ENCODE measurements around the gene EMC7. TPM values are rescaled to one million over a fixed set of nuclear protein-coding genes. Genes with fewer than 3 reads are reported as not detected.

The EMC7 gene
- total RNA-seq, 4 donors from 2014 or later: 1.8 to 39.7 (median 24.5) TPM

- intact Hi-C loops (cut with DNase I; ENCODE audit: low total_unique reads) (no loop called here), in situ Hi-C loops (cut with MboI; ENCODE audit: low pct_ligation_motif_present in 1 of 4, low pct_unique_long_range_greater_than_20kb in 1 of 4, low sequenced_read_pairs in 3 of 4) (no loop called here)
- Histone ChIP-seq H3K9me3 (no peaks in the 10 kb centered on the region), H3K36me3 (no peaks in the 10 kb centered on the region), H3K27ac (no peak overlapping the region), H3K4me3 (no peak overlapping the region), H3K4me1 (no peaks in the 10 kb centered on the region), H3K27me3 (no peaks in the 10 kb centered on the region)
- TF ChIP-seq CTCF (IDR thresholded peaks at IDR 0.05) (no peak), POLR2A (IDR thresholded peaks at IDR 0.05) (no peak), EP300 (IDR thresholded peaks at IDR 0.05; ENCODE audit: low read depth) (no peak), POLR2AphosphoS5 (IDR thresholded peaks at IDR 0.05) (no peak)
- DNase-seq: no peak
- 85 to 90% methylated on average over 1 of the region's 1 CpG for WGBS, 2 donors (ENCODE audit: low coverage in 1 of 2)
Observed at GRCh38 chr15:34132881-34133280, 31.2 kb upstream of the EMC7 start.

GRCh38 chr15:34128898-34129297, 27.2 kb upstream of the EMC7 start:
- intact Hi-C loops (cut with DNase I; ENCODE audit: low total_unique reads) (no loop called here), in situ Hi-C loops (cut with MboI; ENCODE audit: low pct_ligation_motif_present in 1 of 4, low pct_unique_long_range_greater_than_20kb in 1 of 4, low sequenced_read_pairs in 3 of 4) (no loop called here)
- Histone ChIP-seq H3K9me3 (no peaks in the 10 kb centered on the region), H3K4me3 (no peak overlapping the region), H3K27ac (no peak overlapping the region), H3K4me1 (no peaks in the 10 kb centered on the region), H3K27me3 (no peaks in the 10 kb centered on the region), H3K36me3 (no peaks in the 10 kb centered on the region)
- no peak for DNase-seq
- no peak for TF ChIP-seq CTCF (IDR thresholded peaks at IDR 0.05)
- TF ChIP-seq EP300 (IDR thresholded peaks at IDR 0.05; ENCODE audit: low read depth): no peak
- no peak for TF ChIP-seq POLR2A (IDR thresholded peaks at IDR 0.05)
- TF ChIP-seq POLR2AphosphoS5 (IDR thresholded peaks at IDR 0.05): no peak
- 48 to 50% methylated on average over 2 of the region's 2 CpGs for WGBS, 2 donors (ENCODE audit: low coverage in 1 of 2)

GRCh38 chr15:34126522-34126921, 24.9 kb upstream of the EMC7 start:
- DNase-seq: no peak
- Histone ChIP-seq H3K4me3 (no peak overlapping the region), H3K27me3 (no peaks in the 10 kb centered on the region), H3K9me3 (no peaks in the 10 kb centered on the region), H3K4me1 (no peaks in the 10 kb centered on the region), H3K27ac (no peak overlapping the region), H3K36me3 (no peaks in the 10 kb centered on the region)
- in situ Hi-C loops (cut with MboI; ENCODE audit: low pct_ligation_motif_present in 1 of 4, low pct_unique_long_range_greater_than_20kb in 1 of 4, low sequenced_read_pairs in 3 of 4): no loop called here
- no peak for TF ChIP-seq CTCF (IDR thresholded peaks at IDR 0.05)
- no peak for TF ChIP-seq POLR2A (IDR thresholded peaks at IDR 0.05)
- intact Hi-C loops (cut with DNase I; ENCODE audit: low total_unique reads): no loop called here

- TF ChIP-seq POLR2AphosphoS5 (IDR thresholded peaks at IDR 0.05) (no peak), CTCF (IDR thresholded peaks at IDR 0.05) (no peak), POLR2A (IDR thresholded peaks at IDR 0.05) (no peak), EP300 (IDR thresholded peaks at IDR 0.05; ENCODE audit: low read depth) (no peak)
- H3K27me3 ChIP-seq: no peaks in the 10 kb centered on the region
- no peaks in the 10 kb centered on the region for H3K4me1 ChIP-seq
- intact Hi-C loops (cut with DNase I; ENCODE audit: low total_unique reads): no loop called here
- H3K36me3 ChIP-seq: no peaks in the 10 kb centered on the region
- H3K9me3 ChIP-seq: no peaks in the 10 kb centered on the region
- WGBS, 2 donors (ENCODE audit: low coverage in 1 of 2): 38 to 55% methylated on average over 1 of the region's 1 CpG
- H3K27ac ChIP-seq: no peak overlapping the region
- no peak for DNase-seq
- in situ Hi-C loops (cut with MboI; ENCODE audit: low pct_ligation_motif_present in 1 of 4, low pct_unique_long_range_greater_than_20kb in 1 of 4, low sequenced_read_pairs in 3 of 4): no loop called here
- H3K4me3 ChIP-seq: no peak overlapping the region
Observed at GRCh38 chr15:34125945-34126344, 24.3 kb upstream of the EMC7 start.
